ENCODE results near the gene USP24.

DNA sequence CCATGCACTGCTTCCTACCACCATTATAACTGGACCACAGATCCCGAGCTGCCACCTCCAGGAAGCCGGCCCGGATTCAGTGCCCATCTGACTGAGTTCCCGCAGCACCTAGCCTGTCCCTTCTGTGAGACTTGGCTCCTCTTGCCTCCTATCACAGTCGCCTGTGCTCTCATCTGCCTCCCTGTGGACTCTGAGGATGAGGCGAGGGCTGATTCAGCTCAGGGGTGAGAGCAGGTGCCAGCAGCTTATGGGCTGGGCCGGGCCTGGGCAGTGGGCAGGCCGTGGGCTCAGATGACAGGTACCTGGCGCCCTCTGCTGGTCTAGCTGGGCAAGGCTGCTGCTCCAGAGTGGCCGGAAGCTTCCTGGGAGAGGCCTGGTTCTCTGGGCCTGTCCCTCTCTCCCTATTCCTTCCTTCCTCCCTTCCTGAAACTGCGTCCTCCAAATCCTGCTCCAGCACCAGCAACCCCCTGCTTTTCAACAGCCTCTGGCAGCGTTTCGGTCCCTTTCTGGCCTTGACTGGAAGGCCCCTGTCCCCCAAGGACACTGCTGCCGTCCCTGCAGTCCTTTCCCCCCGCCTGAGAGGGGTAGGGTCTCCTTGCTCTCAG lies 193.1 kb downstream of the USP24 start:
- TF ChIP-seq POLR2A (IDR thresholded peaks at IDR 0.05; ENCODE audit: low read length) = no peak
- TF ChIP-seq GATA1 (IDR thresholded peaks at IDR 0.05; ENCODE audit: low read depth, low read length) = no peak

Data from erythroblast (primary cell).